A549 (cell line): ENCODE data around the gene DNAJC10. TPM values are rescaled to one million over a fixed set of nuclear protein-coding genes. Genes with fewer than 3 reads are reported as not detected.

ENCODE experiments used
- ATAC-seq, 2 experiments: fragments of 200-7000 bp in 1 of 2; fragments of >200 bp in 1 of 2; cut with Nextera tagmentation in 1 of 2; cut with Tn5 transposase in 1 of 2; 3 replicates each; pipeline versions ENCODE4 v1.8.0 to v1.9.1; 2018 to 2020; ENCODE audit warnings: mild to moderate bottlenecking in 1 of 2, moderate library complexity in 1 of 2
- CTCF ChIA-PET: fragments of 300-600 bp; sonication (Branson Sonifier 250); formaldehyde crosslinking; extraction: SDS; loops from one replicate; lab custom pipeline; 2021; ENCODE audit warnings: antibody characterized with exemption, inconsistent platforms; lab: Yijun Ruan, JAX
- POLR2A ChIA-PET: fragments of 350-600 bp; formaldehyde crosslinking; extraction: SDS; loops from one replicate; lab custom pipeline; 2021; ENCODE audit warnings: antibody characterized with exemption, inconsistent platforms; lab: Yijun Ruan, JAX
- DNase-seq, 2 experiments: peaks; one replicate each; pipeline versions ENCODE4 v3.0.0 to v3.0.0-alpha.2; 2011 to 2016; ENCODE audit warnings: low read depth in 1 of 2, low spot score in 1 of 2
- FAIRE-seq: peaks from 2 replicates; lab custom pipeline; 2011; peaks lifted over from hg19 to GRCh38; lab: Jason Lieb, UNC
- H3K27ac ChIP-seq, 2 experiments: fragments of >200 bp; sonication (Bioruptor Twin); formaldehyde crosslinking; 3 replicates each; pipeline ENCODE4 v1.5.1; 2016 to 2017
- H3K4me1 ChIP-seq: fragments of >200 bp; sonication (Bioruptor Twin); formaldehyde crosslinking; 3 replicates; pipeline ENCODE4 v1.6.1; 2016
- H3K4me2 ChIP-seq: fragments of >200 bp; sonication (Bioruptor Twin); formaldehyde crosslinking; 3 replicates; pipeline ENCODE4 v1.6.1; 2016
- H3K4me3 ChIP-seq: fragments of >200 bp; sonication (Bioruptor Twin); formaldehyde crosslinking; 3 replicates; pipeline ENCODE4 v1.5.1; 2016
- H3K9me3 ChIP-seq: fragments of >200 bp; sonication (Bioruptor Twin); formaldehyde crosslinking; 3 replicates; pipeline ENCODE4 v1.6.1; 2016
- CBX8 ChIP-seq: fragments of 200-600 bp; sonication (generic); IDR thresholded peaks from 2 replicates; pipeline ENCODE4 v1.6.1; 2016
- EHF ChIP-seq: fragments of 250-450 bp; sonication (Bioruptor Pico); IDR thresholded peaks from 2 replicates; pipeline ENCODE4 v1.5.0; 2020; ENCODE audit warnings: mild to moderate bottlenecking
- ESRRA ChIP-seq: fragments of 150-350 bp; IDR thresholded peaks from 2 replicates; pipeline ENCODE4 v1.6.1; 2014; ENCODE audit warnings: mild to moderate bottlenecking, low read length, borderline replicate concordance
- FOXS1 ChIP-seq: fragments of 250-450 bp; sonication (Bioruptor Pico); IDR thresholded peaks from 2 replicates; pipeline ENCODE4 v1.5.0; 2020; ENCODE audit warnings: mild to moderate bottlenecking, moderate library complexity
- HDAC2 ChIP-seq: fragments of 200-600 bp; sonication (generic); IDR thresholded peaks from 2 replicates; pipeline ENCODE4 v1.6.1; 2016
- TP53 ChIP-seq: fragments of 250-450 bp; sonication (Bioruptor Pico); IDR thresholded peaks from 2 replicates; pipeline ENCODE4 v1.5.0; 2021; ENCODE audit warnings: mild to moderate bottlenecking, moderate library complexity
- ZC3H11A ChIP-seq: fragments of 450-650 bp; IDR thresholded peaks from 2 replicates; pipeline ENCODE4 v1.6.1; 2014; ENCODE audit warnings: antibody characterized with exemption, mild to moderate bottlenecking
- WGBS: methylation state at CpG from one replicate; pipeline ENCODE4 v1.1.6; 2017; ENCODE audit errors: missing lambda C conversion rate; 5-methylcytosine and 5-hydroxymethylcytosine counted together
- polyA plus RNA-seq, 4 experiments: library from polyadenylated mRNA; depleted of rRNA in 3 of 4; stranded (reverse); fragments of >200 nt; fragmentation: RNase III in 1 of 4; extraction: RNeasy Plus Mini Kit Qiagen cat#74134 plus additional on column Dnase treatment in 1 of 4; gene quantifications; 2 replicates in 3 of 4; 3 replicates in 1 of 4; pipeline ENCODE4 v1.2.3, GENCODE V29; 2011 to 2017
- small RNA-seq, 6 experiments: library from RNA; depleted of rRNA; stranded (forward); fragments of <200 nt; gene quantifications; one replicate each; pipeline ENCODE3, GENCODE V24; 2012
- TF ChIP-seq, protein P1 (sequence below): fragments of >200 bp; sonication (Bioruptor Twin); formaldehyde crosslinking; IDR thresholded peaks from 3 replicates; pipeline ENCODE4 v1.5.1; 2016
- TF ChIP-seq, protein P2 (sequence below): fragments of 150-350 bp; IDR thresholded peaks from 2 replicates; pipeline ENCODE4 v1.6.1; 2014; ENCODE audit warnings: low read depth, mild to moderate bottlenecking, low read length

The DNAJC10 gene
- polyA plus RNA-seq, 2 of the 4 experiments (the other 2 are of a cell fraction): 64.1 to 126 TPM

DNA sequence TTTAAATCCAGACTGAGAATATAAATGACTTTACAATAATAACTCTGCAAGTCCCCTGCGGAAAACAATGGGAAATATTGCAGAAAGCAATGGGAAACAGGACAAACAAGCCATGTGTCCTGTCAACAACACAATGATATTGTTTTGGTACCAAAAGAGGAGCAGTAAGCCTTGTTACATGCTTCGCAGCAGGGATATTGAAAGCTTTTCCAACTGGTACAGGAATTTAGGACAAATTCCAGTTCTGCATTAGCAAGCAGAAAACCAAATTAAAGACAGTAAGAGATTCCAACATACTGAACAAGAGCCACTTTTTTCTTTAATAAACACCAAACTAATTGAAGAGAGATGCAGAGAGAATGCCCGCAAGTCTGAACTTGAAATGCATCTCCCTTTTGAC is 120.4 kb downstream of the DNAJC10 start:
- ChIA-PET POLR2A (no interaction called here), CTCF (no interaction called here)
- H3K4me2 ChIP-seq: no peak overlapping the region
- DNase-seq: no peak
- no peaks in the 10 kb centered on the region for H3K4me1 ChIP-seq
- 72% methylated on average over 3 of the region's 3 CpGs for WGBS
- H3K9me3 ChIP-seq: no peaks in the 10 kb centered on the region
- TF ChIP-seq, protein P1, sequence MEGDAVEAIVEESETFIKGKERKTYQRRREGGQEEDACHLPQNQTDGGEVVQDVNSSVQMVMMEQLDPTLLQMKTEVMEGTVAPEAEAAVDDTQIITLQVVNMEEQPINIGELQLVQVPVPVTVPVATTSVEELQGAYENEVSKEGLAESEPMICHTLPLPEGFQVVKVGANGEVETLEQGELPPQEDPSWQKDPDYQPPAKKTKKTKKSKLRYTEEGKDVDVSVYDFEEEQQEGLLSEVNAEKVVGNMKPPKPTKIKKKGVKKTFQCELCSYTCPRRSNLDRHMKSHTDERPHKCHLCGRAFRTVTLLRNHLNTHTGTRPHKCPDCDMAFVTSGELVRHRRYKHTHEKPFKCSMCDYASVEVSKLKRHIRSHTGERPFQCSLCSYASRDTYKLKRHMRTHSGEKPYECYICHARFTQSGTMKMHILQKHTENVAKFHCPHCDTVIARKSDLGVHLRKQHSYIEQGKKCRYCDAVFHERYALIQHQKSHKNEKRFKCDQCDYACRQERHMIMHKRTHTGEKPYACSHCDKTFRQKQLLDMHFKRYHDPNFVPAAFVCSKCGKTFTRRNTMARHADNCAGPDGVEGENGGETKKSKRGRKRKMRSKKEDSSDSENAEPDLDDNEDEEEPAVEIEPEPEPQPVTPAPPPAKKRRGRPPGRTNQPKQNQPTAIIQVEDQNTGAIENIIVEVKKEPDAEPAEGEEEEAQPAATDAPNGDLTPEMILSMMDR: no peak
- TF ChIP-seq ZC3H11A (no peak), EHF (CRISPR knock-in tag) (no peak), CBX8 (no peak), FOXS1 (CRISPR knock-in tag) (no peak), HDAC2 (no peak), ESRRA (no peak), TP53 (no peak)
- TF ChIP-seq, protein P2, sequence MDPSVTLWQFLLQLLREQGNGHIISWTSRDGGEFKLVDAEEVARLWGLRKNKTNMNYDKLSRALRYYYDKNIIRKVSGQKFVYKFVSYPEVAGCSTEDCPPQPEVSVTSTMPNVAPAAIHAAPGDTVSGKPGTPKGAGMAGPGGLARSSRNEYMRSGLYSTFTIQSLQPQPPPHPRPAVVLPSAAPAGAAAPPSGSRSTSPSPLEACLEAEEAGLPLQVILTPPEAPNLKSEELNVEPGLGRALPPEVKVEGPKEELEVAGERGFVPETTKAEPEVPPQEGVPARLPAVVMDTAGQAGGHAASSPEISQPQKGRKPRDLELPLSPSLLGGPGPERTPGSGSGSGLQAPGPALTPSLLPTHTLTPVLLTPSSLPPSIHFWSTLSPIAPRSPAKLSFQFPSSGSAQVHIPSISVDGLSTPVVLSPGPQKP: no peak
- TF ChIP-seq, all 56 proteins: peak for 0
- Histone ChIP-seq H3K4me3 (no peak overlapping the region), H3K27ac (no peak overlapping the region)
- FAIRE-seq (no peak), ATAC-seq (no peak)

Small RNAs within 50 kb of the gene (small RNA-seq; reads per million reads assigned to genes)
- 0 reads per million in 6 experiments for gene RF00019

Other genes with a start within 250 kb of the DNAJC10 start
- 0.04 and 0.06 TPM in 2 replicates for gene FRZB, start 150.4 kb downstream of the DNAJC10 start, polyA plus RNA-seq (2011; rRNA removed)
- gene FRZB, start 150.4 kb downstream of the DNAJC10 start, polyA plus RNA-seq (2017; fragmentation: RNase III; extraction: RNeasy Plus Mini Kit Qiagen cat#74134 plus additional on column Dnase treatment): 0.03 to 0.04 TPM in 2 of 3 replicates, not detected in the other